Fibroblast of the aortic adventitia (primary cell): ENCODE data around the gene RELN. TPM values are rescaled to one million over a fixed set of nuclear protein-coding genes. Genes with fewer than 3 reads are reported as not detected.

ENCODE experiments used
- DNase-seq: peaks from one replicate; pipeline ENCODE4 v3.0.0-alpha.2; 2010; ENCODE audit warnings: low read depth
- H3K4me3 ChIP-seq: 2 replicates; pipeline ENCODE4 v1.5.1; 2011; ENCODE audit warnings: low read depth, mild to moderate bottlenecking, control low read depth, low read length, moderate library complexity
- total RNA-seq: library from RNA; depleted of rRNA; stranded (reverse); fragments of >200 nt; gene quantifications from 2 replicates; pipeline ENCODE4 v1.2.3, GENCODE V29; 2012; ENCODE audit warnings: low replicate concordance
- TF ChIP-seq, protein P1 (sequence below): IDR thresholded peaks from 2 replicates; pipeline ENCODE4 v1.5.1; 2011; ENCODE audit warnings: mild to moderate bottlenecking, low read length, control low read depth, inconsistent platforms; ENCODE audit not compliant: insufficient read depth

RELN gene
- total RNA-seq, 1 donor, result 88.7 TPM

DNA sequence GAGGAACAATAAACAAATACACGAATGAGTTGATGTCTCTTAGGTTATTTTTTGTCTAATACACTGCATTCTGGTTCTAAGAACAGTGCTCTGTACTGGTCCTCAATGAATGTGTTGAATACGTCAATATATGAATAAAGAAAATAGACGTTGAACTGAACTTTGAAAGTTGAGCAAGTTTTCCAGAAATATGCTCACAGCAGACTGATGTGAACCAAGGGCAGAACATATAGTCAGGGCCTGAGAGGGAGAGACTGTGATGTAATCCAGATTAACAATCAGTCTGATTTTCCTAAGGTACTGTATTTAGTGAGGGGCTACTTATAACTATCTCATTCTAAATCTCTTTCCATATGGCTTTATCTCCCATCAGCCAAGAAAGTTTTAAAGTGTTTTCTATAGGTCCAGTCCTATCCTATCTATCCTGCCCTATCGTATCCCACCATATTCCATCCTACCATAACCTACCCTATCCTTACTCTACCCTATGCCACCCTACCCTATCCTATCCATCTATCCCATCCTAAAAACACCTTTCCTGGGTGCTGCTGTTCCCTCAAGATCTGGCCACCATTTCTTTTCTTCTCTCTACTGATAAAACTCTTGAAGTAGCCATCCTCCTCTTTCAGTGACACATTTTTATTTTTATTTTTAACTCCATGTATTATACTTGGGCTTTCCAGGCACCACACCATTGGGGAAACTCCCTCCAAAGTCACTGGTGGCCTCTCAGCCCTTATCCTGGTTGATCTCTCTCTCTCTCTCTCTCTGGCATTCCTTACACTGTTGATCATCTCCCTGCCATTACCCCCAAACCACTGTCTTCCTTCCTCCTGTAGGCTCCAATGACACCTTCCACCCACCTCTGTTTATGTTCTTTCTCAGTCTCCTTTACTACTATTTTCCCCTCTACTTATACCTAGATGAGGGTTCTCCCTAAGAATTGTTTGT is 331.1 kb downstream of the RELN start:
- DNase-seq, result no peak
- H3K4me3 ChIP-seq, result no peak overlapping the region
- TF ChIP-seq, protein P1, sequence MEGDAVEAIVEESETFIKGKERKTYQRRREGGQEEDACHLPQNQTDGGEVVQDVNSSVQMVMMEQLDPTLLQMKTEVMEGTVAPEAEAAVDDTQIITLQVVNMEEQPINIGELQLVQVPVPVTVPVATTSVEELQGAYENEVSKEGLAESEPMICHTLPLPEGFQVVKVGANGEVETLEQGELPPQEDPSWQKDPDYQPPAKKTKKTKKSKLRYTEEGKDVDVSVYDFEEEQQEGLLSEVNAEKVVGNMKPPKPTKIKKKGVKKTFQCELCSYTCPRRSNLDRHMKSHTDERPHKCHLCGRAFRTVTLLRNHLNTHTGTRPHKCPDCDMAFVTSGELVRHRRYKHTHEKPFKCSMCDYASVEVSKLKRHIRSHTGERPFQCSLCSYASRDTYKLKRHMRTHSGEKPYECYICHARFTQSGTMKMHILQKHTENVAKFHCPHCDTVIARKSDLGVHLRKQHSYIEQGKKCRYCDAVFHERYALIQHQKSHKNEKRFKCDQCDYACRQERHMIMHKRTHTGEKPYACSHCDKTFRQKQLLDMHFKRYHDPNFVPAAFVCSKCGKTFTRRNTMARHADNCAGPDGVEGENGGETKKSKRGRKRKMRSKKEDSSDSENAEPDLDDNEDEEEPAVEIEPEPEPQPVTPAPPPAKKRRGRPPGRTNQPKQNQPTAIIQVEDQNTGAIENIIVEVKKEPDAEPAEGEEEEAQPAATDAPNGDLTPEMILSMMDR, result no peak

DNA sequence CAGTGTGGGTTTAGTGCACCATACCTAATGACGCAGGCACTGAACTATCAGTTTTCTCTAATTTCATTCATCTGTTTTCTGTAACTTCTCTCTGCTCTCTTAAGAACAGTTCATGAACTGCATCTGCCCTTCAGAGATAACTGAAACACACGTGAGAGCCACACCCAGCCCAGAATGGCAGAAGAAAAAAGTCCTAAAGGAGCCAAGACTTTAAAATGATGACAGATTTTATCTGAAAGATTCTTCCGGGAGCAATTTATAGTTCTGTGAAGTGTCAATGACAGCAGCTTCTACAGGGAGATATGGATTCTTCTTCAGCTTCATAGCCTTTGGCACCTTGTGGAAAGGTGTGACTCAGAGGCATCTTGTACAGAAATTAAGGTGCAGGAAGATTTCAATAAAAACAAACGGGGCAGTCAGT is 332.0 kb downstream of the RELN start:
- no peak overlapping the region for H3K4me3 ChIP-seq
- TF ChIP-seq, protein P1, result no peak
- DNase-seq, result no peak

DNA sequence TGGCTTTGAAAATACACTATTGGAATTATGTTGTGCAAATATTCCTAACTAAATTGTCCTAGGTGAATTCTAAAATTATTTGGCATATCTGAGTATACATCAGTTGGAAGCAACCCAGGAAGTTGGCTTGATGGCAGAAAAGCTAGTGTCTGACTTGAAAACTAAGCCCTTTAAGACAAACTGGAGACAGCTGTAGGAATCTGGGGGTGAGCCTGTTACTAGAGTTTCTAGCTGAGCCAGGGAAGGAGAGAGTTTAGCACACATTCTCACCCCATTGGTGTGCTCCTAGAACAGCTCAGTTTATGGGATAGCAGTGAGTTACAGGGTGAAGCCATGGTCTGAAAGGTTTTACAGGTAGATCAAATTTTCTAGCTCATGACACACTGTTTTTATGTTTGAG is 333.2 kb downstream of the RELN start:
- TF ChIP-seq, protein P1, result no peak
- H3K4me3 ChIP-seq, result no peak overlapping the region
- DNase-seq, result no peak

DNA sequence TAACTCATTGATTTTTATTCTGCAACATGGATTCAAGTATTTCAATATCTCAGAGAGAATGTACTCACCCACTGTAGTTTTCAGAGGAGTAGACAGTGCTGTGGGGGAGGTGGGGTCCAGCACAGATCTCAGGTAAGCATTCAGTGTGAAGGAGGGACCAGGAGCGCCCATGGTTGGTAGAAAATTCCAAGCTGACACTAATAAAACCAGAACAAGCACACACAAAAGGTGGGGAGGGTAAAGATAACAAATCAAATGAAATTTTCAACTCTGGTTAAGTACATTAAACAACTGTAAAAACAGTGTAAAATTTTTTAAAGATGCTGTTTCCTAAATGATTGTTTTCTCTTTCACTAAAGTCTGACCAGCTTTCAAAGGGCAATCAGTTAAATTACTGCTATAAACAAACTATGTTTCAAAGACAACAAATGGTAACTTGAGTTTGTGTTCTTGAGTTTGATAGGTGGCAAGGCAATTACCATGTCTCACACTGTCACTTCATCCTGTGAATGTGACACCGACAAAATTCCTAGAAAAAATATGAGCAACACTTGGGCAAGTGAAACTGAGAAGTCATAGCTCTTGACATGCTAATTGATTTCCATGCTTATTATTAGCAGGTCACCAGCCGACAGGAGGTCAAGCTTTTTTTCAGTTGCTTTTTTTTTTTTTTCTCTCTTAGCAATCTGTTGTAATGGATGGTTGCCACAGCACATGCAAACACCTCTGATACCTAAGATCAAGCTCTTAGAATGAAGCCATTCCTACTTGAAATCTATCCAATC is 337.7 kb downstream of the RELN start:
- H3K4me3 ChIP-seq, result no peak overlapping the region
- no peak for DNase-seq
- TF ChIP-seq, protein P1, result no peak

DNA sequence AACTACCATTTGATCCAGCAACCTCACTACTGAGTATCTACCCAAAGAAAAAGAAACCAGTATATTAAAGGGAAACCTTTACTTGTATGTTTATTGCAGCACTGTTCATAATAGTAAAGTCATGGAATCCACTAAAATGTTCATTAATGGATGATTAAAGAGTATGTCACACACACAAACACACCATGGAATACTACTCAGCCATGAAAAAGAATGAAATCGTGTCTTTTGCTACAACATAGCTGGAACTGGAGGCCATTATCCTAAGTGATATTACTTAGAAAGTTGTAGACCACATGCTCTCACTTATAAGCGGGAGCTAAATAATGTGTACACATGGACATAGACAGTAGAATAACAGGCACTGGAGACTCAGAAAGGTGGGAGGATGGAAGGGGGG is 340.4 kb downstream of the RELN start:
- H3K4me3 ChIP-seq, result no peak overlapping the region
- DNase-seq, result no peak
- TF ChIP-seq, protein P1, result no peak

DNA sequence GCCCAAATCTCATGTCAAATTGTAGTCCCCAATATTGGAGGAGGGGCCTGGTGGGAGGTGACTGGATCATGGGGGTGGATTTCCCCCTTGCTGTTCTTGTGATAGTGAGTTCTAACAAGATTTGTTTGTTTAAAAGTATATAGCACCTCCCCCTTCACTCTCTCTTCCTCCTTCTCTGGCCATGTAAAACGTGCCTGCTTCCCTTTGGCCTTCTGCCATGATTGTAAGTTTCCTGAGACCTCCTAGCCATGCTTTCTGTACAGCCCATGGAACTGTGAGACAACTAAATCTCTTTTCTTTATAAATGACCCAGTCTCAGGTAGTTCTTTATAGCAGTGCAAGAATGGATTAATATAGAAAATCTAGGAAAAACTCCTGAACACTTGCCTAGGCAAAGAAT is 341.3 kb downstream of the RELN start:
- no peak overlapping the region for H3K4me3 ChIP-seq
- TF ChIP-seq, protein P1, result no peak
- DNase-seq, result no peak
